ENCODE measurements around the gene EML4. TPM values are rescaled to one million over a fixed set of nuclear protein-coding genes. Genes with fewer than 3 reads are reported as not detected.

Gene EML4
- total RNA-seq, 1 experiment from 2014 or later: 93.7 TPM

DNA sequence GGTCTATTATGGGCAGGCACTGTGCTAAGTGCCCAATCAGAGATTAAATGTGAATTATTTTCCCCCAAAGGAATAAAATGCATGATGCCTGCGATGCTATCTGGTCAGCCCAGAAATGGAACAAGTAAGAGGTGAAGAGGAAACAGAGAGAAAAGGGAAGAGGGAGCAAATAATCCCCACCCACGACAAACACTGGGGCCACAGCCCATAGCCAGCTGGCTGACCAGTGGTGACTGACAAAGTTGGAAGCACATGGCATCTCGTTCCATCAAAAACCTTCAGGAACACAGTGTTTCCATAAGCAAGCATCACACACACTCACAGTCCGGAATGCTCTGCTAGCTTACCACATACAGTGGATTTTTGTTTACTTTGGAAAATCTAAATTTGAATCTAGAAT, 213.0 kb downstream of the EML4 start:
- Histone ChIP-seq H3K4me1 (ENCODE audit: insufficient read depth, low read length, poor library complexity, severe bottlenecking) (peaks cover 6% of the 10 kb centered on the region), H3K9me3 (ENCODE audit: low read depth, low read length, poor library complexity, severe bottlenecking) (no peaks in the 10 kb centered on the region), H3K4me3 (ENCODE audit: low read depth, low read length, poor library complexity, severe bottlenecking) (no peak overlapping the region), H3K27me3 (replicated peaks; ENCODE audit: insufficient read depth, low read depth, low read length, poor library complexity) (no peaks in the 10 kb centered on the region), H3K27ac (ENCODE audit: low read depth, low read length, poor library complexity, severe bottlenecking) (no peak overlapping the region), H3K36me3 (ENCODE audit: insufficient read depth, low read length, poor library complexity, severe bottlenecking) (no peaks in the 10 kb centered on the region)
- no peak for DNase-seq (ENCODE audit: low spot score)
- no peak for TF ChIP-seq EZH2 (IDR thresholded peaks at IDR 0.05; ENCODE audit: borderline replicate concordance, low read depth, low read length, poor library complexity, severe bottlenecking)
- TF ChIP-seq, protein P1, sequence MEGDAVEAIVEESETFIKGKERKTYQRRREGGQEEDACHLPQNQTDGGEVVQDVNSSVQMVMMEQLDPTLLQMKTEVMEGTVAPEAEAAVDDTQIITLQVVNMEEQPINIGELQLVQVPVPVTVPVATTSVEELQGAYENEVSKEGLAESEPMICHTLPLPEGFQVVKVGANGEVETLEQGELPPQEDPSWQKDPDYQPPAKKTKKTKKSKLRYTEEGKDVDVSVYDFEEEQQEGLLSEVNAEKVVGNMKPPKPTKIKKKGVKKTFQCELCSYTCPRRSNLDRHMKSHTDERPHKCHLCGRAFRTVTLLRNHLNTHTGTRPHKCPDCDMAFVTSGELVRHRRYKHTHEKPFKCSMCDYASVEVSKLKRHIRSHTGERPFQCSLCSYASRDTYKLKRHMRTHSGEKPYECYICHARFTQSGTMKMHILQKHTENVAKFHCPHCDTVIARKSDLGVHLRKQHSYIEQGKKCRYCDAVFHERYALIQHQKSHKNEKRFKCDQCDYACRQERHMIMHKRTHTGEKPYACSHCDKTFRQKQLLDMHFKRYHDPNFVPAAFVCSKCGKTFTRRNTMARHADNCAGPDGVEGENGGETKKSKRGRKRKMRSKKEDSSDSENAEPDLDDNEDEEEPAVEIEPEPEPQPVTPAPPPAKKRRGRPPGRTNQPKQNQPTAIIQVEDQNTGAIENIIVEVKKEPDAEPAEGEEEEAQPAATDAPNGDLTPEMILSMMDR (conservative IDR thresholded peaks at IDR 0.05; ENCODE audit: low read depth, low read length): no peak
- intact Hi-C loops (cut with micrococcal nuclease; ENCODE audit: unreplicated experiment): loop anchor here (10.0 kb wide), 1 partner anchor 283 kb away; no protein-coding TSS in a partner anchor
- BruUV-seq (replicated peaks): no TSS peak
- ChIA-PET CTCF (no interaction called here), POLR2A (ENCODE audit: low non-redundant PET) (no interaction called here)

Other genes starting within 250 kb of the EML4 start
- 77.5 and 82.2 TPM in 2 replicates for gene PKDCC, start 121.3 kb upstream of the EML4 start, total RNA-seq (2021)
- 85.2 and 85.4 TPM in 2 replicates for gene COX7A2L, start 191.9 kb downstream of the EML4 start, total RNA-seq (2021)

Data from A673 (cell line).